Spleen (tissue), 7 donors: Measurements from ENCODE around the gene MAGED2.

Experiments used
- CTCF ChIP-seq, 11 experiments: fragments of 200-600 bp in 7 of 11; fragments of 450-650 bp in 4 of 11; sonication (generic) in 4 of 11; IDR thresholded peaks in 8 of 11; conservative IDR thresholded peaks in 3 of 11; 1 replicate in 7 of 11; 2 replicates in 4 of 11; pipeline versions ENCODE4 v1.4.0 to v1.8.0; 2016 to 2021; ENCODE audit warnings: antibody characterized with exemption in 11 of 11, inconsistent platforms in 4 of 11, mild to moderate bottlenecking in 1 of 11
- POLR2A ChIP-seq, 3 donors: fragments of 450-650 bp; IDR thresholded peaks; one replicate each; pipeline ENCODE4 v1.5.1; 2017; ENCODE audit warnings: antibody characterized with exemption in 3 of 3, mild to moderate bottlenecking in 1 of 3
- POLR2AphosphoS5 ChIP-seq, 3 donors: sonication (generic); formaldehyde crosslinking; IDR thresholded peaks; one replicate each; pipeline ENCODE4 v1.5.1; 2017; ENCODE audit warnings: antibody characterized with exemption in 3 of 3
- donor health status: DM: no; HTN: no; CAD: no; lungs with moderate emphysema.
- donor health status: DM: no; HTN: no; CAD: no.
- donor health status: DM: no; HTN: no; CAD: no.

GRCh38 chrX:54821310-54821709 lies 13.8 kb downstream of the MAGED2 start:
- TF ChIP-seq CTCF (IDR thresholded peaks at IDR 0.05 in 8 of 11, conservative IDR thresholded peaks at IDR 0.05 in 3 of 11) (no peak), POLR2A (IDR thresholded peaks at IDR 0.05) (no peak), POLR2AphosphoS5 (IDR thresholded peaks at IDR 0.05) (no peak)
